ENCODE data around the gene RFLNA.
"Not testable (repeated sequence)": the region's sequence is repeated elsewhere in the genome, so short reads cannot be mapped to it uniquely, and the experiment has no call there.

Gene RFLNA

DNA sequence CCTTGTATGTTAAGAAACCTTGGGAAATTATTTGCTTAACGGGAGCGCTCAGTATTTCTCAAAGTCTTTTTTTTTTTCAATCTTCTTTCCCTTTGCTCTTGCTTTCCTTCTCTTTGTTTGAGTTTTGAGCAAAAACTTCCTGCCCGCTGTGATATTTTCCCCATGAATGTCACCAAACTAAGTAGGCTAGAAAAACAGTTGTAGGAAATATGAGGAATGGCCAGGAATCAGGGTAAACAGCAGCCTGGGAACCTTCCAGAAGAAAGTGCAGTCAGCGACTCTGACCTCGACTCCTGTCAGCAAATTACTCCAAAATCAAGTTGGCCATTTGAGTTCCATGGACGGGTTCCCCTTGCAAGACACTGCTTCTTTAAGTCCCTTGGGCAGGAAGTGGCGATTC, 11.6 kb upstream of the RFLNA start:
- no peak for DNase-seq

GRCh38 chr12:124284368-124284767, 10.5 kb upstream of the RFLNA start:
- DNase-seq, result no peak

DNA sequence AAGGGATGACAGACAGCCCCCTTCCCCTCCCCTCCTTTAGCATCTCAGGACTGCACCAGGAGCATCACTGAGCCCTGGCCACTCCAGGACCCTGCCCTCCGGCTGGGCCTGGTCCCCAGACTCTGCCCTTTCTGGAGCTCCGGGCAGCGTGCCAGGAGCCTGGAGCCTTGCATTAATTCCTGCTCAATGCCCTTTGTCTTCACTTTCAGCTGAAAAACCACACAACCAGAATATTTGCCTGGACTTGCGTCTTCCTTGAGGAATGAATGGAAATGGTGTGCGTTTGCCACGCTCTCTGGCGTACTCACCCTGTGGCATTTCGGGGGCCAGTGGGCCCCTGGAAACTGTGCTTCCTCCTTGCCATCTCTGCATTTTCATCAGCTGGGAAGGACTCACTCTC, 8.5 kb upstream of the RFLNA start:
- DNase-seq, result no peak

DNA sequence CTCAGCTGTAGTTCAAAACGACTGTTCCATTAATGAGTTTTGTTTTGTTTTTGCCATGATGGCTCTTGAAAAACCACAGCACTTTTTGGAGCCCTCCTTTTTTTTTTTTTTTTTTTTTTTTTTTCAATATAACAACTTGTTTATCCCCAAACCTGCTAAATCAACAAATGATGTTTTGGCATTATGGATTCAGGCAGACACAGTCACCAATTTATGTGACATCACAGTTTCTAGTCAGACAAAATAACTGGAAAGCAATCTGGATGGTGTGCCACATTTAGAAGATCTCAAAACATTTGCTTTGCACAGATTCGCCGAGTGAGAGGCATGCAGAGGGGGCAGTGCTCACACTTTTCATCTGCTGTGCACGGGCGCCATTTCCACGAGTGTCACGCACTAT, 7.9 kb upstream of the RFLNA start:
- DNase-seq, result no peak

DNA sequence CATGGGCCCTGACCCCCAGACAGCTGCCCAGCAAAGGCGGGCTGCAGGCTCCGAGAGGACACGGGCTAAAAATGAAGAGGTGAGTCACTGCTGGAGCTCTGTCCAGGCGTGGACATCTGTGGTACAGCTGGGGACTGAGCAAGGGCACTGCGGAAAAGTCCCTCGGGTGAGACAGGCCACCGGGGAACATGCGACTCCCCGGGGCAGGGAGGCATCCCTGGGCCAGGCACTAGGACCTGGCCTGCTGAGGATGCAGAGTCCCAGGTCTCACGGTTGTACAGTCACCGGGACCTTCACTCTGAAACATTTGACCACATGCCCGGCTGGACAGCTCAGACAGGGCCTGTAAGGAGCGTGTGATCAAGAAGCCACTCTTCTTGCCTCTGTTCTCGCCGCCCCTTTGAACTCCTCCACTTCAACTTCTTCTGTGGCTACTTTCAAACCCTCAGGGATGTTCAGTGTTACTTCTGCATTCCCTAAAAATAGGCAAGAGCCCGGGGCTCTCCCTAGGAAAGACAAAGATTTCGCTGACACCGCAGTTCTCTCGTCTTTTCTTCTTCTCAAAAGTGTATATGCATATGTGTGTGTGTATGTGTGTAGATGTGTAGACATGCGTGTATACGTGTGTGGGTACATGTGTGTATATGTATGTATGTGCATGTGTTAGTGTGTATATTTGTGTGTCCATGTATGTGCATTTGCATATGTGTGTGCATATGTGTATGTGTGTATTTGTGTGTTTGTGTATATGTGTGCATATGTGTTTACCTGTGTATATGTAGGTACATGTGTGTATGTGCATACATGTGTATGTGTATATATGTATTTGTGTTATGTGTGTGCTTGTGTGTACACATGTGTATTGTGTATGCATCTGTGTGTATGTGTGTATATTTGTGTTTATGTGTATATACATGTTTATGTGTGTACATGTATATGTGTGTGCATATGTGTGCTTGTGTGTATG, 5.0 kb upstream of the RFLNA start:
- DNase-seq, result no peak

GRCh38 chr12:124292385-124292784, 2.5 kb upstream of the RFLNA start:
- DNase-seq, result no peak

DNA sequence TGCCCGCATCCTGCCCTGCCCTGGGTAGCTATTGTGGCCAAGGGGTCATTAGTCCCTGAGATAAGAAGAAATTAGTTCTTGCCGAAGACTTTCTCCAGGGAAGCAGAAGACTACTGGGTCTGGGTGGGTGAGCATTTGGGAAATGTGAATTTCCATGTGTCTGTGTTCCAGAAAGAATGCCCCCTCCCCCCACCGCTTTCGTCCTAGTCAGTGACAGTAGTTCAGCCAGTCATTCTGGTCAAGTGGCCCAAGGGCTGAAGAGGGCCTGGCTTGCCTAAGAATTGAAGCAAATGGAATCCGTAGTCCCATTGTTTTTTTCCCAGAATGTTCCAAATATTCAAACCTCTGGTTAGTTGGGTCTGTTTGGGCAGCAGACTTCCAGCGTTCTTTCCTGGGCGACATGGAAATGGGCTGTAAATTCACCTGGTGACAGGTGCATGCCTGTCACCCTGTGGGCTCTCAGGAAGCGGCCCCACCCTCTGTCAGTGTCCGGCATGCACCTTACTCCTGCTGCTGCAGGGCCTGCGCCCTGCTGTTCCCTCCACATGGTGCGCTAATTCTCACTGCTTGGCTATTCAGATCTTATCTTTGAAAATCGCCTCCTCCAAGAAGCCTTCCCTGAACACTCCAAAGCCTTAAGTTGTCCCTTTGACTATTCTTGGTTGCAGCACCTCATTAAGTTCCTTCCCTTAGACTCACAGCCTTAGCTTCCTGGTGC, 1.4 kb upstream of the RFLNA start:
- no peak for DNase-seq

DNA sequence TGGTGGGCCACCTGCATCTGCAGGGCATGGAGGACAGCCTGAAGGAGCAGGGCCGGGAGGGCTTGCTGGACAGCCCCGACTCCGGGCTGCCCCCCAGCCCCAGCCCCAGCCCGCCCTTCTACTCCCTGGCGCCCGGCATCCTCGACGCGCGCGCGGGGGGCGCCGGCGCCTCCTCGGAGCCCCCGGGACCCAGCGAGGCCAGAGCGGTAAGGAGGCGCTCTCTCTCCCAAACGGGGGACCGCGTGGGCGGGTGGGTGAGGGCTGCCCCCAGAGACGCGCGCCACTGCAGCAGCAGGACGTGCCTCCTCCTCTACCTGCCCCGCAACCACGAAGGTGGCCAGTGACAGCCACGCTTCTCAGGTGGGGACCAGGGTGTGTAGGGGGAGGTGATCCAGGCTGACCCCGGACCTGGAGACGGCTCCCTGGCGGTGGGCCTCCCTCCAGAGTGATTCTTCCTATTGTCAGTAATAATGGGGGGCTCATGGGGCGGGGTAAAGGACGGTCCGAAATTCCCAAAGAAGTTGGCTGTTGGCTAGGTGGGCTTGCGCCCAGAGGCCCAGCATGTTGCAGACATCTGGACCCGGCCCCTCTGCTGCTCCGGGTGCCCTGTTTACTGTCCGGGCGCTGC, 652 bp downstream of the RFLNA start:
- DNase-seq, result no peak

- DNase-seq, result no peak
Measured at GRCh38 chr12:124296295-124296915, 1.5 kb downstream of the RFLNA start.

GRCh38 chr12:124296916-124297351, 2.0 kb downstream of the RFLNA start:
- DNase-seq, result no peak

DNA sequence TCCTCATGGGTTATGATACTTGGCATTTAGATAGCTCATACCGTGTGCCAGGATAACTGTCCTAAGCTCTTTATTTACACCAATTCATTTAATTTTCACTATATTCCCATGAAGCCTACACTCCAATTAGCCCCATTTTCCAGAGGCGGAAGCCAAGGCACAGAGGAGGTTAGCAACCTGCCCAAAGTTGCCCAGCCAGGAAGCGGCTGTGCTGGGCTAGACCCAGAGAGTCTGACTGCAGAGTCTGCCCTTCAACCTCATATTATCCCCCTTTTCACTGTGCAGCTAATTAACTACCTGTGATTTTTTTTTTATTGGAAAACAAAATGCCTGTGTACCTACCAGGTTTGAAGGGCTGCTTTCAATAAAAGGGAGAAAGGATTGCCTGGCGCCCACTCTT, 2.5 kb downstream of the RFLNA start:
- DNase-seq, result no peak

DNA sequence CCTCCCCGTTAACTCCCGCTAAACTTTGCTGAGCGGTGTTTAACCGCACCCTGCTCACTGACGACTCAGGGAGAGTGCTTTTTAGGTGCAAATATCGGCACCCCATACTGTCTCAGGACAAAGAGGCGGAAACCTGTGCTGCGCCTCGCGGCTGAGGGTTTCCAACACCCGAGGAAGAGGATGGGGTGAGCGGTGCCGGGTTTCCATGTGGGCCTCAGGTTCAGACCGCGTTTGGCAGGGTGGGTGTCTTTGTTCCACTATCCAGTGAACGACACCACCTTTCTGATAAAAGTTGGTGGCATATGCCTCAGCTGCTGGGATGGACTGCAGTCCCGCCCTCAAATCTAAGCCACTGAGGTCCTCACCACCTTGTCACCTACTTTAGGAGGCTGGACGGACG, 3.0 kb downstream of the RFLNA start:
- no peak for DNase-seq

GRCh38 chr12:124298685-124299410, 4.0 kb downstream of the RFLNA start:
- DNase-seq, result no peak

- no peak for DNase-seq
Measured at GRCh38 chr12:124299628-124300388, 4.9 kb downstream of the RFLNA start.

- DNase-seq, result not testable (repeated sequence)
Measured at GRCh38 chr12:124300657-124301056, 5.8 kb downstream of the RFLNA start.

- DNase-seq, result no peak
Measured at GRCh38 chr12:124301084-124301654, 6.3 kb downstream of the RFLNA start.

GRCh38 chr12:124302241-124302806, 7.4 kb downstream of the RFLNA start:
- DNase-seq, result no peak

GRCh38 chr12:124302807-124303578, 8.1 kb downstream of the RFLNA start:
- DNase-seq, result no peak

DNA sequence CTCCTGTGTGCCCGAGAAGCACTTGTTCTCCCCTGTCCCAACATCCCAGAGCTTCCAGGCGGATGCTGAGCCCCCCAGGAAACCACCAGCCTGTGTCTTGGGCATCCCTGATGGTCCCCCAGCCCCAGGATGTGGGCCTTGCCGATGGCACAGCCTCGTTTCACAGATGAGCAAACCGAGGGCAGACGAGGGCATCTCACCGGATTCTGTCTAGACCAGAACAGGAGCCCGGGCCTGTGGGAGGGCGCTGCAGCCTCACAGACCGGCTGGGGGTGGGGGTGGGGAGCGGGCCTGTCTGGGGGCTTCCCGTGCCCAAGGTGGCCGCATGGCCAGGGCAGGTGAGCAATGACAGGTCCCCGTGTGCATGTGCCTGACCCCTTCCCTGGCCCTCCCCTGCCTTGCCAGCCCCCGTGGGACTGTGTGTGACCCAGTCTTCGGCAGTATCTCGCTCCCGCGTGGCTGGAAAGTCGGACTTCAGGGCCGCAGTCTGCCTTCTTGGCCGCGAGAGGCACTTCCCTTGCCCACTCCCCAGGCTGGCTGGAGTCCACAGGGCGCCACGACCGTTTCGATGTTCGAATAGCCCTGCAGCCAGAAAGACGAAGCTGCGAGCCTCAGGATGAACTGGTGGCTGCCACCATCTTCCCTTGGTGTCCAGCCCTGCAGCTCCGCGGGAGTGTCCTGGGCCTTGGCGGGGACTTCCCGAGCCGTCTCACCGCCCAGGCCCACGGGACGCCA, 8.9 kb downstream of the RFLNA start:
- no peak for DNase-seq
